NCI-H2107 treated with DMSO at 0.1 percent for 48 hours (cell line): ENCODE results near the gene DEPP1.
"Not testable (repeated sequence)": the region's sequence is repeated elsewhere in the genome, so short reads cannot be mapped to it uniquely, and the experiment has no call there.

Experiments used
- DNase-seq: peaks from one replicate; lab custom pipeline; 2025; ENCODE audit not compliant: unreplicated experiment; lab: John Stamatoyannopoulos, UW

DEPP1 gene

DNA sequence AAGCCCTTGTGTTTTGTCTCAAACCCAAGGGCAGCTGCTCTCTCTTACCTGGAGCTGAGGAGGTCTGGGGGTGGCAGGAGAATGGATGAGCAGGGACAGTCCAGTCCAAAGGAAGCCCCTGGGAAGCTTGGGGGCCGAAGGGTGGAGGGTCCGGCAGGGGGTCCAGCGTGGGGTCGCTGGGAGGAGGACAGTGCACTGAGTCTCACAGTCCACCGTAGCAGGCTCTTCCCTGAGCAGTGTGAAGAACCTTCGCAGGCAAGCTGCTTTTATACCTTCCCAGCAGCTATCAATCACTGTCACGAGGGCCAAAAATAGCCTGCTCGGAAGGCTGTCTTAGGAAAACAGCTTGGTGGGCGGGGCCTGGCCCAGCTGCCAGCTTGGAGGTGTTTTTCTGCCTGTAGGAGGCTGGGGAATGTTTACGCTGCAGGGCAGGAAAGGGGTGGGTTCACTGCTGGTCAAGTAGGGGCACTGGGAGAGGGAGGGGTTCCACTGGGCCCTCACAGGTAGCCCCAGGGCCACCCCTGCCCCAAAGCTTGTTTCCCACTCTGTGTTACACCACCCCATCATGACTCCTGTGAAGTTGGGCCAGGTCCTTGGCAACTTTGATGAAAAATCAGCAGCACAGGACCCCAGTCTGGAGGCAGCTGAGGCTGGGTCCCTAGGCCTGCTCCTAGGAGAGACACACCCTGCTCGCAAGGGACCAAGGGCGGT is at the start of gene DEPP1:
DEPP1 (minus strand) TSS at position 240 of the 711 bp plus-strand sequence. CDS start 779 bp downstream, outside the sequence.
- DNase-seq: peak; percentile 77

- no peak for DNase-seq
These were observed 44.8 kb upstream of the DEPP1 start for GRCh38 chr10:45023426-45023825.

DNA sequence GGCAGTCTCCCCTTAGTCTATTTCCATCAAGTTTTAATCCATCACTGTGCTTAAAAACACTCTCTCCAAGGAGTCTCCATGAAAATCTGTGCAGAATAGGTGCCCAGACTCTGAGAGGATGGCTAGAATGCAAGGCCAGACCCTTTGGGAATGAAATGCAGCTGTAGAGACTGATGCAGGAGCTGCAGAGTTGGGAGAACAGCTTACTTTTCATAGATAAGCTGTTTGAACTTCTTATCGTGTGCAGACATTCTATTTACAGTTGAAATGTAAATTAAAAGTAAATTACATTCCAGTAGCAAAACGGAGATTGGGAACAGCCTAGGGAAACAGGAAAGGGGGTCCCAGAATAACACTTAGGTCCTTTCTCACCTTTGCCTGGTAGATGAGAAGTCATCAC is 37.0 kb upstream of the DEPP1 start:
- no peak for DNase-seq

GRCh38 chr10:45014557-45014956 is 35.9 kb upstream of the DEPP1 start:
- DNase-seq: not testable (repeated sequence)

GRCh38 chr10:45008524-45009161 is 30.0 kb upstream of the DEPP1 start:
- DNase-seq: peak; percentile 77

DNA sequence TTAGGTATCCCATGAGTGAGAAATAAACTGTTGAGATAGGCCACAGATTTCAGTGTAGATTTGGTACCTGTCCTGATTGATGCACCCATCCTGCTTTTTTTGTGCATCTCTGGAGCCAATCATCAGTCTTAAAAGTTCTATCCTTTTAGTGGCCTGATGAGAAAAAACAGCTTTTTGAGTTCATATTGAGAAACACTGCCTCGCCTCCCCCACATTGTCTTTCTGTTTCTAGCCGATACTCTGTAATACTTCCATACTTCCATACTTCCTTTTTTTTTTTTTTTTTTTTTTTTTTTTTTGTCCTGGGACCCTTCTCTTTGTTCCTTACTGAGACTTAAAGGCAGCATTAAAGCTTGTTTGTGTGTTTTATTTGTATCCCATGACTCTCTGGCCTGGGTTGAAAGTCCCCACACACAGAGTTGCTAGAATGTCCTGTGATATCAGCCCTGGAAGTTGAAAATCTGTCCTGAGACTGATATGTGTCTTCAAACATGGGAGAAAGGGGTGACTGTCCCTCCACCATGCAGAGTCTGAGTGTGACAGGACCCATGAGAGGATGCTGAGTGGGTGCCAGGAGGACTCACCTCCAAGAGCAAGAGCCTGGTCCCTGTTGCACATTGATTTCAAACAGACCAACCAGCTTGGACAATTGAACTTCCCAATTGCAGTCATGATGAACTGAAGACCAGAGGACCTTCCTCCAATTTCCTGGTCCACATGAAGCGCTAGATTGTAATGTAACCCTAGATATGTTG is 27.8 kb upstream of the DEPP1 start:
- DNase-seq: no peak

DNA sequence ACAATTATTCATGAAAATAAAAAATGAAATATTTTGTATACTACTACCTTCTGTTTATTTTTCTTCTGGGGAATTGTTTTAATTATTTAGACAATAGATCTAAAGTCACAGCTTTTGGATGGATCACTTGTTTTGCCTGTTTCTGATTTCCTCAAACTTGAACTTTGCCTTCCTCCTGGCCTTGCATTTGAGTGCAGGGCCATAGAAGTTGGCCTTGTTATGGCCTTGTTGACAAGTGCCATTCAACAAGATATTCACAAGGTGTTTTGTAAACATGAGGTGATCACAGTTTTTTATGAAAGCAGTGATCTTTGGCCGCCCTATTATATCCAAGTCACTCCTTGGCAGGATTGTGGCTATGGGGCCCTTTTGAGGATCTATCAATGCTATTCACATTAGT is 26.7 kb upstream of the DEPP1 start:
- DNase-seq: no peak

GRCh38 chr10:45004661-45005060 is 26.1 kb upstream of the DEPP1 start:
- no peak for DNase-seq

DNA sequence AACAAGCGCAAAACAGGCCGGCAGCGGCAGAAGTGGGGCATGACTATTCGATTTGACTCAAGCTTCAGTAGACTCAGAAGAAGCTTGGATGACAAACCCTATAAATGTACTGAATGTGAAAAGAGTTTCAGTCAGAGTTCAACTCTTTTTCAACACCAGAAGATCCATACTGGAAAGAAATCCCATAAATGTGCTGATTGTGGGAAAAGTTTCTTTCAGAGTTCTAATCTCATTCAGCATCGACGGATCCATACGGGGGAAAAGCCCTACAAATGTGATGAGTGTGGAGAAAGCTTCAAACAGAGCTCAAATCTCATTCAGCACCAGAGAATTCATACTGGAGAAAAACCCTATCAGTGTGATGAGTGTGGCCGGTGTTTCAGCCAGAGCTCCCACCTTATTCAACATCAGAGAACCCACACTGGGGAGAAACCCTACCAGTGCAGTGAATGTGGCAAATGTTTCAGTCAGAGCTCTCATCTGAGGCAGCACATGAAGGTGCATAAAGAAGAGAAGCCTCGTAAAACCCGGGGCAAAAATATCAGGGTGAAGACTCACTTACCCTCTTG is 24.9 kb upstream of the DEPP1 start:
- no peak for DNase-seq

- peak; percentile 66 for DNase-seq
These were observed 23.0 kb upstream of the DEPP1 start for GRCh38 chr10:45001381-45002148.

GRCh38 chr10:45000752-45001380 is 22.3 kb upstream of the DEPP1 start, which contains the start of gene ZNF22:
Gene ZNF22, plus strand, starts transcription at chr10:45000923. Its CDS starts 2,446 bp downstream, at chr10:45003369.
- peak; percentile 9 for DNase-seq

GRCh38 chr10:45000138-45000751 is 21.6 kb upstream of the DEPP1 start:
- DNase-seq: no peak

GRCh38 chr10:44998146-44998631 is 19.6 kb upstream of the DEPP1 start:
- DNase-seq: no peak

GRCh38 chr10:44997105-44997748 is 18.6 kb upstream of the DEPP1 start:
- DNase-seq: no peak

GRCh38 chr10:44995914-44996669 is 17.5 kb upstream of the DEPP1 start:
- no peak for DNase-seq

GRCh38 chr10:44995581-44995913 is 16.9 kb upstream of the DEPP1 start:
- no peak for DNase-seq

DNA sequence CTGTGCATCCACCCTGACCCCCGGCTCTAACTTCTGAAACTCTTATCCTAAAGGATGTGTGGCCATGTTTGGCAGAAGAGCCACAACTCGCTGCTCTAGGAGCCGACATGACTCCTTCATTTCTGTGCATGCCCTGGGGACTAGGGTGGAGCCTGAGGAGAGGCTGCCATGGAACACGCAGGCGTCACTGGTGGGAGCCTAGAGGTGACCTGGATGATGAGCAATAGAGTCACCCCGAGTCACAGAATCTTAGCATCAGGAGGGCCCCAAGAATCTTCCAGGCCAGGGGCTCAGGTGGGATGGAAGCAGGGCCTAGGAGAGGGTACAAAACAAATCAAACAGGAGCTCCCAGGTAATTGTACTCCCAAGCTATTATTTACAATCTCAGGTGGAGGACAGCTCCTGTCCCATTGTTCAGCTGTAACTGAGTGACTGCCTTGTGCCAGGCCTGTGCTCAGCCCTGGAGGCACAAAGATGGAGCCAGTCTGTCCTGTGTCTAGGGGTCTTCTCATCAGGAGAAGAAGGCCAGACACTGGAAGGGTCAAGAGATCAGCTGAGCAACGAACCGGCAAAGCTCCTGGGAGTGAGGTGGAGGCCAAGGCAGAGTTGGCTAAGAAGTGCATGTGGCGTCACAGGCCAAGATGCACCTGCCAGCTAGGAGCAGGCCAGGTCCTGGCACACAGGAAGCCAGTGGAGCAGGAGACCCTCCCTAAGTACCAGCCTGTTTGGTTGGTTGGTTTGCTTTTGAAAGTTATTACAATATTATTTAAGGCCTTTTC is 16.3 kb upstream of the DEPP1 start:
- DNase-seq: no peak
